22Rv1 (cell line): ENCODE measurements around the gene KLHL21.
A peak's percentile ranks its signal among the peaks of the same experiment; 100 is the strongest.
"Not testable (repeated sequence)": the region's sequence is repeated elsewhere in the genome, so short reads cannot be mapped to it uniquely, and the experiment has no call there.

ENCODE experiments used
- H3K27ac ChIP-seq: fragments of 450-650 bp; 2 replicates; pipeline ENCODE4 v1.5.1; 2017
- CTCF ChIP-seq: fragments of 450-650 bp; IDR thresholded peaks from 2 replicates; pipeline ENCODE4 v1.5.1; 2017; ENCODE audit warnings: mild to moderate bottlenecking
- ZFX ChIP-seq: fragments of 450-650 bp; IDR thresholded peaks from 2 replicates; pipeline ENCODE4 v1.6.1; 2017; ENCODE audit warnings: antibody characterized with exemption, borderline replicate concordance

Gene KLHL21

DNA sequence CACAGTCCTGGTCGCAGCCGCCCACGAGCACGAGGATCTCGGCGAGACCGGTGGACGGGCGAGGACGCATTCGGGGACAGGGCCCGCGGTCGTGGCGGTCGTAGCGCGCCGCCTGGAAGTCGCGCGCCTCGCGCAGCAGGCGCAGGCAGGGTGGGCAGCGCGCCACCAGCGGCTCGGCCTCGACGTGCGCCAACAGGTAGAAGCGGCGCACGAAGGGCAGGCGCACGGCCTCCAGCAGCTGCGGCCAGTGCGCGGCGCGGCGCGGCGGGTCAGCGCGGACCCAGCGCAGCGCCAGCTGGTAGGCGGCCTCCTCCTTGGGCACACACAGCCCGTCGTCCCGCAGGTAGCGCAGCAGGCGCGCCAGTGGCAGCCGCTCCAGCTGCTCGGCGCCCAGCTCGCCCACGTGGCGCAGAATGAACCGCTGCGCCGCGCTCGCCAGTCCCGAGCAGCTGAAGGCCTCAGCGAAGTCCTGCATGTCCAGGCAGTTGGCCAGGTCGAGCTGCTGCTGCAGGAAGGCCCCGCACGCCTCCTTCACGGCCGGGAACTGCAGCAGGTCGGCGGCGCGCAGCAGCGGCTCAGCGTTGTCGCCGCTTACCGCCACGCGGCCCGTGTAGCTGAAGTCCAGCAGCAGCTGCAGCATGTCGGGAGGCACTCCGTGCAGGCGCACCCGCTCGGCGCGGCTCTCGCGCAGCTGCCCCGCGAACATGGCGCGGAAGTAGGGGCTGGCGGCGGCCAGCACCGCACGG lies 573 bp downstream of the KLHL21 start:
- TF ChIP-seq ZFX (no peak), CTCF (peak; percentile 15; the same call in 1 of the 2 replicates)
- peak overlapping the region; percentile 64 for H3K27ac ChIP-seq

DNA sequence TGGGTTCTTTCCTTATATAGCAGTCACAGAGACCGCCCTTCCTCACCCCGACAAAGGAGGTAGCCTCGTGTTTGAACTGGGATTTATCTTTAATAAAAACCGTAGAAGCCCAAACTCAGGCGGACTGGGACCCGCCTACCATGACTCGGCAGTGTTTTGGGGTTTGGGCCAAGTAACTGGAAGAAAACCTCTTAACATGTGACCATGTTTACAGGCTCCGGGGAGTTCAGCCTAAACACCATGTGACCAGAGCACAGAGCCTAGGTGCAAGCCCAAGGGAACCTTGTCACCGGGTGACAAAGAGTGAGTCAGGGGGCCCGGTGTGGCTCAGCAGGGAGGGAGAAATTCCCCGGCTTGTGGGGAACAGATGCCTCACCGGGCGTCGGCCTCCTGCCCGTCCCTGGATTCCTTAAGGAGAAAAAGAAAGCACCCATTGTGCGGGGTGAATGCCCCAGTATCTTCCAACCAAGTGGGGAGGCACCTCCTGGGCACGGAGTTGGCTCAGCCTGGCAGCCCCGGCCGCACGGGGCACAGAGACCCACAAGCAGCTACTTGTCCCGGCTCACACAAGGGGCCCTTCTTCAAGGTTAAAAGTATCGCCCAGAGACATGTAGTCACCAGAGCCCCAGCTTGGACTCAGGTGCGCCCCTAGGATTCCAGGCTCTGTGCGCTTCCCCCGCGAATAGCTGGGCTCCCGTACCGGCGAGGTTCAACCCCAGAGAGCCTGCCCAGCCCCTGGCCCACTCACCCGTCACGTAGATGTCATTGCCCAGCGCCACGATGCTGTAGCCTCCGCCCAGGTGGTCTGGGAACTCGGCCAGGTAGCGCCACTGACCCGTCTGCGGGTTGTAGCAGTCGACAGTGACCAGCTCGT lies 1.4 kb downstream of the KLHL21 start:
- peak overlapping the region; percentile 64 for H3K27ac ChIP-seq
- TF ChIP-seq ZFX (no peak), CTCF (no peak)

- TF ChIP-seq ZFX (no peak), CTCF (no peak)
- no peak overlapping the region for H3K27ac ChIP-seq
These were observed 2.1 kb downstream of the KLHL21 start for GRCh38 chr1:6600410-6601048.

DNA sequence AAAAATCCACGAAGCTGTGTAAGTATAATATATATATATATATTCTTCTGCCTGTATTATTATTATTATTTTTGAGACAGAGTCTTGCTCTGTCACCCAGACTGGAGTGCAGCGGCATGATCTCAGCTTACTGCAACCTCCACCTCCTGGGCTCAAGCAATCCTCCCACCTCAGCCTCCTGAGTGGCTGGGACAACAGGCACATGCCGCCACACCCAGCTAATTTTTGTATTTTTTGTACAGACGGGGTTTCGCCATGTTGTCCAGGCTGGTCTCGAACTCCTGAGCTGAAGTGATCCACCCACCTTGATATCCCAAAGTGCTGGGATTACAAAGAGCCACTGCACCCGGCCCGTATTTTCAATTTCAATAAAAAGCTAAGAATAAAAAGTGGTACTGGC lies 2.7 kb downstream of the KLHL21 start:
- not testable (repeated sequence) for H3K27ac ChIP-seq

DNA sequence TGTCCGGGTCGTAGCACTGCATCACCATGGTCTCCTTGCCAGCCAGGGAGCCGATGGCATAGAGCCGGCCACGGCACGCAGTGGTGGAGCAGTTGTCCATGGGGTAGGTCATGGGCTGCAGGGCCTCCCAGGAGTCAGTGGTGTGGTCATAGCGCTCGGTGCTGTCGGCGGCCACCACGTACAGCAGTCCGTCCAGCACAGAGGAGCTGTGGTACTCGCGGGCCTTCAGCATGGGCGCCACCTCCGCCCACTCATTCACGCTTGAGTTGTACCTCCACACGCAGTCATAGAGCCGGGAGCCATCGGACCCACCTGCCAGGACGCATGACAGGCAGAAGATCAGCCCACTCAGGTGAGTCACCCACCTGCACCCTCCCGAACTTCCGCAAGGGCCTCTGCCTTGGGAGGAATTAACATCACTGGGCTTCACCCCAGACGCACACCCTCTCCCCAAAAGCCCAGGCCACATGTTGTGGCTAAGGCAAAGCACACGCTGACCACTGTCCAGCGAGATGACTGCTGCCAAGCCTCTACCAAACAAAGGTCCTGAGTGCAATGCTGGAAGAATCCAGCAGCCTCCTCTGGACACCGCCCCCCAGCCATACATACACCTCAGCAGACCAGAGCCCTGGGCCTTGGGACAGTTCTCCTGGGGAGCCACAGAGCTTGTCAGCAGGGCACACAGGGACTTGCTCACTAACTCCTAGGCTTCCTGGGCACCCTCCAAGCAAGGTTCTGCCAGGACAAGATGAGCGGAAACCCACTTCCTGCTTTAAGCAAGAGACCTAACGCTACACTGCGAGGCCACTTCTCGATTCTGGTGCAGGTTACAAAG lies 3.3 kb downstream of the KLHL21 start:
- no peak overlapping the region for H3K27ac ChIP-seq
- no peak for TF ChIP-seq CTCF
- TF ChIP-seq ZFX, result no peak

GRCh38 chr1:6597777-6598131 lies 4.9 kb downstream of the KLHL21 start:
- H3K27ac ChIP-seq, result no peak overlapping the region
- TF ChIP-seq CTCF, result no peak
- TF ChIP-seq ZFX, result no peak
